ENCODE measurements around the gene UBAC2.

Gene UBAC2

DNA sequence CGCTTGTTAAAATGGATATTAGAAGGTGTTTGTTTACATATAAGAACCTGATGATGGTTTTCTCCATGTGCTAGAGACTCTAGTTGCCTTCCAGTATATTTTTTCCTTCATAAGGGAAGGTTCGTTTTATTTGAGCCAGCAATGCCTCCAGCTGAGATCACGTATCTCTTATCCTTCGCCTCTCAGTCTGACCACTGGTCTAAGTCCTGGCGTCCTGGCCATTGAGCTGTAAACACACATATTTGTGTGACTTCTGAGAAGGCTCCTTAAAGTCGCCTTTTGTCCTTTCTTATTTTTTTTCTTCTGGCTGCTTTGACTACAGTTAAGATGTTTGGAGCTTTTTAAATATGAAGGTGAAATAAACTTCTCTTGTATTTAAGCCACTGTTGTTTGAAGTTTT is 130.3 kb downstream of the UBAC2 start:
- H3K4me2 ChIP-seq (ENCODE audit: low read length): no peak overlapping the region
- no peaks in the 10 kb centered on the region for H3K9me3 ChIP-seq (ENCODE audit: control insufficient read depth, low read length)
- TF ChIP-seq CTCF (IDR thresholded peaks at IDR 0.05): no peak
- H3K27ac ChIP-seq: no peak overlapping the region
- no peaks in the 10 kb centered on the region for H3K27me3 ChIP-seq (ENCODE audit: control insufficient read depth, insufficient read depth, low read length)
- no peaks in the 10 kb centered on the region for H3K36me3 ChIP-seq (ENCODE audit: control insufficient read depth, insufficient read depth, low read length)
- H3K9ac ChIP-seq: no peak overlapping the region
- H3K4me3 ChIP-seq (ENCODE audit: low read depth, low read length): no peak overlapping the region
- no peaks in the 10 kb centered on the region for H3K4me1 ChIP-seq
- H2AFZ ChIP-seq: no peak overlapping the region
- no peaks in the 10 kb centered on the region for H3K79me2 ChIP-seq

- Histone ChIP-seq H3K4me1 (no peaks in the 10 kb centered on the region), H3K27ac (no peak overlapping the region), H3K9me3 (ENCODE audit: control insufficient read depth, low read length) (no peaks in the 10 kb centered on the region), H3K27me3 (ENCODE audit: control insufficient read depth, insufficient read depth, low read length) (no peaks in the 10 kb centered on the region), H3K4me2 (ENCODE audit: low read length) (no peak overlapping the region), H3K9ac (no peak overlapping the region), H3K36me3 (ENCODE audit: control insufficient read depth, insufficient read depth, low read length) (no peaks in the 10 kb centered on the region), H3K4me3 (ENCODE audit: low read depth, low read length) (no peak overlapping the region), H2AFZ (no peak overlapping the region), H3K79me2 (no peaks in the 10 kb centered on the region)
- TF ChIP-seq CTCF (IDR thresholded peaks at IDR 0.05): no peak
Measured at GRCh38 chr13:99331881-99332293, 131.2 kb downstream of the UBAC2 start.

GRCh38 chr13:99332456-99332855 is 131.8 kb downstream of the UBAC2 start:
- no peak for TF ChIP-seq CTCF (IDR thresholded peaks at IDR 0.05)

DNA sequence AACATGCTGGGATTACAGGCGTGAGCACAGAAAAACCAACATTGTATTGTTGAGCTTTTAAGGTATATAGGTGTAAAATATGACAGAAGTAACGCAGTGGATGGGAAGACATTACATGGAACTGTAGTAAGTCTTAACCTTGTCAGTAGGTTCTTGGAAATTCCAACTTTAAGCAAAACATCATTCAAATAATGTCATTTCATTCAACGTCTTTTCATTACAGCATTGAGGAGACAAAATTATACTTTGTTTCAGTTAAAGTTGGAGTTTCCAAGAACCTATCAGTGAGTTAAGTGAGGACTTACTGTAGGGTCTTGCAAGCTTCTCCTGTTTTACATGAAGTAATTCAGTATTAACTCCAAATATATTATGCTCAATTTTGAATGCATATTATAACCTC is 133.6 kb downstream of the UBAC2 start:
- Histone ChIP-seq H3K9ac (no peak overlapping the region), H2AFZ (no peak overlapping the region), H3K27ac (no peak overlapping the region), H3K9me3 (ENCODE audit: control insufficient read depth, low read length) (no peaks in the 10 kb centered on the region), H3K36me3 (ENCODE audit: control insufficient read depth, insufficient read depth, low read length) (no peaks in the 10 kb centered on the region), H3K4me2 (ENCODE audit: low read length) (no peak overlapping the region), H3K27me3 (ENCODE audit: control insufficient read depth, insufficient read depth, low read length) (no peaks in the 10 kb centered on the region), H3K4me1 (no peaks in the 10 kb centered on the region), H3K4me3 (ENCODE audit: low read depth, low read length) (no peak overlapping the region), H3K79me2 (no peaks in the 10 kb centered on the region)
- TF ChIP-seq CTCF (IDR thresholded peaks at IDR 0.05): no peak

More at GRCh38 chr13:99332456-99332855, 131.8 kb downstream of the UBAC2 start:
- no peaks in the 10 kb centered on the region for H3K4me1 ChIP-seq
- H3K36me3 ChIP-seq (ENCODE audit: control insufficient read depth, insufficient read depth, low read length): no peaks in the 10 kb centered on the region
- no peak overlapping the region for H2AFZ ChIP-seq
- no peak overlapping the region for H3K4me2 ChIP-seq (ENCODE audit: low read length)
- no peaks in the 10 kb centered on the region for H3K79me2 ChIP-seq
- no peaks in the 10 kb centered on the region for H3K9me3 ChIP-seq (ENCODE audit: control insufficient read depth, low read length)
- no peak overlapping the region for H3K4me3 ChIP-seq (ENCODE audit: low read depth, low read length)
- no peak overlapping the region for H3K27ac ChIP-seq
- no peaks in the 10 kb centered on the region for H3K27me3 ChIP-seq (ENCODE audit: control insufficient read depth, insufficient read depth, low read length)
- no peak overlapping the region for H3K9ac ChIP-seq

- Histone ChIP-seq H3K4me3 (ENCODE audit: low read depth, low read length) (no peak overlapping the region), H3K27me3 (ENCODE audit: control insufficient read depth, insufficient read depth, low read length) (no peaks in the 10 kb centered on the region), H3K9me3 (ENCODE audit: control insufficient read depth, low read length) (no peaks in the 10 kb centered on the region), H3K79me2 (no peaks in the 10 kb centered on the region), H2AFZ (no peak overlapping the region), H3K4me1 (no peaks in the 10 kb centered on the region), H3K9ac (no peak overlapping the region), H3K27ac (no peak overlapping the region), H3K4me2 (ENCODE audit: low read length) (no peak overlapping the region), H3K36me3 (ENCODE audit: control insufficient read depth, insufficient read depth, low read length) (no peaks in the 10 kb centered on the region)
- no peak for TF ChIP-seq CTCF (IDR thresholded peaks at IDR 0.05)
Measured at GRCh38 chr13:99335087-99335486, 134.4 kb downstream of the UBAC2 start.
